Measurements from ENCODE around the gene CNTNAP4.
A peak's percentile ranks its signal among the peaks of the same experiment; 100 is the strongest.

CNTNAP4 gene

GRCh38 chr16:76541070-76541469, 263.9 kb downstream of the CNTNAP4 start:
- FAIRE-seq: no peak
- DNase-seq (ENCODE audit: insufficient read length): no peak
- TF ChIP-seq POLR2AphosphoS5 (IDR thresholded peaks at IDR 0.05; ENCODE audit: low read depth, low read length): no peak
- no peak for TF ChIP-seq TAF1 (IDR thresholded peaks at IDR 0.05; ENCODE audit: borderline replicate concordance, low read depth, low read length)

GRCh38 chr16:76565542-76565941, 288.3 kb downstream of the CNTNAP4 start:
- DNase-seq (ENCODE audit: insufficient read length) (no peak), FAIRE-seq (no peak)
- TF ChIP-seq POLR2A (IDR thresholded peaks at IDR 0.05; ENCODE audit: low read depth, low read length): no peak
- TF ChIP-seq TAF1 (IDR thresholded peaks at IDR 0.05; ENCODE audit: borderline replicate concordance, low read depth, low read length): no peak
- no peak for TF ChIP-seq POLR2AphosphoS5 (IDR thresholded peaks at IDR 0.05; ENCODE audit: low read depth, low read length)

GRCh38 chr16:76571755-76572154, 294.6 kb downstream of the CNTNAP4 start:
- DNase-seq (ENCODE audit: insufficient read length) (no peak), FAIRE-seq (no peak)
- no peak for TF ChIP-seq TAF1 (IDR thresholded peaks at IDR 0.05; ENCODE audit: borderline replicate concordance, low read depth, low read length)
- no peak for TF ChIP-seq POLR2AphosphoS5 (IDR thresholded peaks at IDR 0.05; ENCODE audit: low read depth, low read length)
- TF ChIP-seq POLR2A (IDR thresholded peaks at IDR 0.05; ENCODE audit: low read depth, low read length): no peak

GRCh38 chr16:76573281-76573680, 296.1 kb downstream of the CNTNAP4 start:
- DNase-seq (ENCODE audit: insufficient read length) (no peak), FAIRE-seq (peak; percentile 21)
- no peak for TF ChIP-seq TAF1 (IDR thresholded peaks at IDR 0.05; ENCODE audit: borderline replicate concordance, low read depth, low read length)
- no peak for TF ChIP-seq POLR2A (IDR thresholded peaks at IDR 0.05; ENCODE audit: low read depth, low read length)
- TF ChIP-seq POLR2AphosphoS5 (IDR thresholded peaks at IDR 0.05; ENCODE audit: low read depth, low read length): no peak

- TF ChIP-seq TAF1 (IDR thresholded peaks at IDR 0.05; ENCODE audit: borderline replicate concordance, low read depth, low read length) (no peak), POLR2A (IDR thresholded peaks at IDR 0.05; ENCODE audit: low read depth, low read length) (no peak), POLR2AphosphoS5 (IDR thresholded peaks at IDR 0.05; ENCODE audit: low read depth, low read length) (no peak)
- FAIRE-seq: no peak
- DNase-seq (ENCODE audit: insufficient read length): no peak
Observed at GRCh38 chr16:76574651-76575050, 297.4 kb downstream of the CNTNAP4 start.

- DNase-seq (ENCODE audit: insufficient read length) (no peak), FAIRE-seq (no peak)
- no peak for TF ChIP-seq POLR2AphosphoS5 (IDR thresholded peaks at IDR 0.05; ENCODE audit: low read depth, low read length)
- TF ChIP-seq TAF1 (IDR thresholded peaks at IDR 0.05; ENCODE audit: borderline replicate concordance, low read depth, low read length): no peak
- TF ChIP-seq POLR2A (IDR thresholded peaks at IDR 0.05; ENCODE audit: low read depth, low read length): no peak
Observed at GRCh38 chr16:76576526-76576925, 299.3 kb downstream of the CNTNAP4 start.

- DNase-seq (ENCODE audit: insufficient read length) (peak; percentile 9), FAIRE-seq (peak; percentile 70)
- TF ChIP-seq POLR2A (IDR thresholded peaks at IDR 0.05; ENCODE audit: low read depth, low read length) (no peak), TAF1 (IDR thresholded peaks at IDR 0.05; ENCODE audit: borderline replicate concordance, low read depth, low read length) (no peak), POLR2AphosphoS5 (IDR thresholded peaks at IDR 0.05; ENCODE audit: low read depth, low read length) (no peak)
Observed at GRCh38 chr16:76577003-76577402, 299.8 kb downstream of the CNTNAP4 start.

- no peak for DNase-seq (ENCODE audit: insufficient read length)
- TF ChIP-seq POLR2A (IDR thresholded peaks at IDR 0.05; ENCODE audit: low read depth, low read length) (no peak), POLR2AphosphoS5 (IDR thresholded peaks at IDR 0.05; ENCODE audit: low read depth, low read length) (no peak), TAF1 (IDR thresholded peaks at IDR 0.05; ENCODE audit: borderline replicate concordance, low read depth, low read length) (no peak)
- peak; percentile 42 for FAIRE-seq
Observed at GRCh38 chr16:76579277-76579922, 302.2 kb downstream of the CNTNAP4 start.

- no peak for TF ChIP-seq TAF1 (IDR thresholded peaks at IDR 0.05; ENCODE audit: borderline replicate concordance, low read depth, low read length)
- no peak for TF ChIP-seq POLR2A (IDR thresholded peaks at IDR 0.05; ENCODE audit: low read depth, low read length)
- no peak for TF ChIP-seq POLR2AphosphoS5 (IDR thresholded peaks at IDR 0.05; ENCODE audit: low read depth, low read length)
- FAIRE-seq (no peak), DNase-seq (ENCODE audit: insufficient read length) (no peak)
Observed at GRCh38 chr16:76583466-76583865, 306.3 kb downstream of the CNTNAP4 start.

GRCh38 chr16:76583945-76584344, 306.7 kb downstream of the CNTNAP4 start:
- FAIRE-seq: no peak
- TF ChIP-seq POLR2AphosphoS5 (IDR thresholded peaks at IDR 0.05; ENCODE audit: low read depth, low read length): no peak
- TF ChIP-seq POLR2A (IDR thresholded peaks at IDR 0.05; ENCODE audit: low read depth, low read length): no peak
- no peak for TF ChIP-seq TAF1 (IDR thresholded peaks at IDR 0.05; ENCODE audit: borderline replicate concordance, low read depth, low read length)
- DNase-seq (ENCODE audit: insufficient read length): no peak

- TF ChIP-seq TAF1 (IDR thresholded peaks at IDR 0.05; ENCODE audit: borderline replicate concordance, low read depth, low read length) (no peak), POLR2A (IDR thresholded peaks at IDR 0.05; ENCODE audit: low read depth, low read length) (no peak), POLR2AphosphoS5 (IDR thresholded peaks at IDR 0.05; ENCODE audit: low read depth, low read length) (no peak)
- FAIRE-seq: no peak
- DNase-seq (ENCODE audit: insufficient read length): no peak
Observed at GRCh38 chr16:76598498-76598897, 321.3 kb downstream of the CNTNAP4 start.

GRCh38 chr16:76607317-76607716, 330.1 kb downstream of the CNTNAP4 start:
- DNase-seq (ENCODE audit: insufficient read length) (no peak), FAIRE-seq (no peak)
- TF ChIP-seq POLR2A (IDR thresholded peaks at IDR 0.05; ENCODE audit: low read depth, low read length) (no peak), TAF1 (IDR thresholded peaks at IDR 0.05; ENCODE audit: borderline replicate concordance, low read depth, low read length) (no peak), POLR2AphosphoS5 (IDR thresholded peaks at IDR 0.05; ENCODE audit: low read depth, low read length) (no peak)
